Activated naive CD4-positive, alpha-beta T cell treated with anti-CD3 and anti-CD28 coated beads, Interleukin-2, amount 10 ng/mL, durations not matched to agents 7 days and 5 days (primary cell): Measurements from ENCODE around the gene PLEKHJ1.

Source experiments
- CTCF ChIA-PET: fragments of 350-600 bp; sonication (Branson Sonifier 250); formaldehyde crosslinking; loops from one replicate; lab custom pipeline; 2021; ENCODE audit warnings: antibody characterized with exemption; lab: Charles Lee
- DNase-seq: peaks from one replicate; pipeline ENCODE4 v3.0.0-alpha.2; 2020
- H3K27ac Mint-ChIP-seq: one replicate; pipeline ENCODE4 v1.8.0; 2021; ENCODE audit warnings: mild to moderate bottlenecking, moderate library complexity, mixed read lengths
- H3K27me3 Mint-ChIP-seq: one replicate; pipeline ENCODE4 v1.8.0; 2021; ENCODE audit warnings: mild to moderate bottlenecking, mixed read lengths
- H3K36me3 Mint-ChIP-seq: one replicate; pipeline ENCODE4 v1.8.0; 2021; ENCODE audit warnings: mixed read lengths
- H3K4me1 Mint-ChIP-seq: one replicate; pipeline ENCODE4 v1.8.0; 2021; ENCODE audit warnings: mixed read lengths
- H3K4me3 Mint-ChIP-seq: one replicate; pipeline ENCODE4 v1.8.0; 2021; ENCODE audit warnings: mild to moderate bottlenecking, moderate library complexity, mixed read lengths
- H3K9me3 Mint-ChIP-seq: one replicate; pipeline ENCODE4 v1.8.0; 2021; ENCODE audit warnings: mixed read lengths

The PLEKHJ1 gene

GRCh38 chr19:2219726-2220125 is 16.4 kb downstream of the PLEKHJ1 start:
- Mint-ChIP-seq H3K27me3 (no peaks in the 10 kb centered on the region), H3K4me3 (no peak overlapping the region), H3K36me3 (peaks cover 36% of the 10 kb centered on the region), H3K9me3 (no peaks in the 10 kb centered on the region), H3K4me1 (peaks cover 17% of the 10 kb centered on the region), H3K27ac (no peak overlapping the region)
- CTCF ChIA-PET: no interaction called here
- DNase-seq: no peak

GRCh38 chr19:2217591-2217990 is 18.5 kb downstream of the PLEKHJ1 start:
- Mint-ChIP-seq H3K36me3 (peaks cover 29% of the 10 kb centered on the region), H3K4me3 (no peak overlapping the region), H3K9me3 (no peaks in the 10 kb centered on the region), H3K4me1 (peaks cover 21% of the 10 kb centered on the region), H3K27ac (no peak overlapping the region), H3K27me3 (no peaks in the 10 kb centered on the region)
- DNase-seq: no peak
- CTCF ChIA-PET: no interaction called here

- no peaks in the 10 kb centered on the region for H3K9me3 Mint-ChIP-seq
- H3K4me1 Mint-ChIP-seq: peaks cover 21% of the 10 kb centered on the region
- peaks cover 36% of the 10 kb centered on the region for H3K36me3 Mint-ChIP-seq
- H3K27me3 Mint-ChIP-seq: no peaks in the 10 kb centered on the region
- DNase-seq: no peak
- peak overlapping the region; percentile 1 for H3K27ac Mint-ChIP-seq
- CTCF ChIA-PET: interaction anchor here (1.1 to 1.5 kb wide), 2 partner anchors 14 to 19 kb away, joined by 3 to 4 read pairs; partner anchors contain the start of gene PLEKHJ1
- H3K4me3 Mint-ChIP-seq: no peak overlapping the region
Measured at GRCh38 chr19:2216361-2217225, 19.5 kb downstream of the PLEKHJ1 start.

GRCh38 chr19:2215281-2215751 is 20.8 kb downstream of the PLEKHJ1 start:
- H3K27me3 Mint-ChIP-seq: no peaks in the 10 kb centered on the region
- CTCF ChIA-PET: interaction anchor here (0.7 to 1.5 kb wide), 2 partner anchors 16 to 59 kb away, joined by 4 read pairs; no protein-coding TSS in a partner anchor
- H3K4me1 Mint-ChIP-seq: peaks cover 21% of the 10 kb centered on the region
- DNase-seq: peak; percentile 46
- no peak overlapping the region for H3K4me3 Mint-ChIP-seq
- no peak overlapping the region for H3K27ac Mint-ChIP-seq
- peaks cover 37% of the 10 kb centered on the region for H3K36me3 Mint-ChIP-seq
- no peaks in the 10 kb centered on the region for H3K9me3 Mint-ChIP-seq

GRCh38 chr19:2214251-2214650 is 21.9 kb downstream of the PLEKHJ1 start:
- CTCF ChIA-PET: interaction anchor here (0.5 kb wide), 1 partner anchor 177 kb away, joined by 3 read pairs; no protein-coding TSS in a partner anchor
- no peaks in the 10 kb centered on the region for H3K9me3 Mint-ChIP-seq
- H3K4me3 Mint-ChIP-seq: no peak overlapping the region
- no peaks in the 10 kb centered on the region for H3K27me3 Mint-ChIP-seq
- H3K36me3 Mint-ChIP-seq: peaks cover 36% of the 10 kb centered on the region
- H3K4me1 Mint-ChIP-seq: peaks cover 21% of the 10 kb centered on the region
- no peak for DNase-seq
- H3K27ac Mint-ChIP-seq: no peak overlapping the region

- H3K27ac Mint-ChIP-seq: no peak overlapping the region
- no peaks in the 10 kb centered on the region for H3K27me3 Mint-ChIP-seq
- CTCF ChIA-PET: no interaction called here
- no peak for DNase-seq
- H3K4me1 Mint-ChIP-seq: peaks cover 21% of the 10 kb centered on the region
- no peaks in the 10 kb centered on the region for H3K9me3 Mint-ChIP-seq
- H3K4me3 Mint-ChIP-seq: no peak overlapping the region
- peaks cover 36% of the 10 kb centered on the region for H3K36me3 Mint-ChIP-seq
Measured at GRCh38 chr19:2213799-2214198, 22.3 kb downstream of the PLEKHJ1 start.

- Mint-ChIP-seq H3K27me3 (no peaks in the 10 kb centered on the region), H3K9me3 (no peaks in the 10 kb centered on the region), H3K4me3 (no peak overlapping the region), H3K27ac (no peak overlapping the region), H3K36me3 (peaks cover 36% of the 10 kb centered on the region), H3K4me1 (peaks cover 24% of the 10 kb centered on the region)
- no peak for DNase-seq
- CTCF ChIA-PET: interaction anchor here (1.1 kb wide), 1 partner anchor 20 kb away, joined by 3 read pairs; no protein-coding TSS in a partner anchor
Measured at GRCh38 chr19:2212861-2213711, 23.0 kb downstream of the PLEKHJ1 start.

- CTCF ChIA-PET: no interaction called here
- H3K9me3 Mint-ChIP-seq: no peaks in the 10 kb centered on the region
- no peak overlapping the region for H3K4me3 Mint-ChIP-seq
- peaks cover 31% of the 10 kb centered on the region for H3K36me3 Mint-ChIP-seq
- H3K4me1 Mint-ChIP-seq: peaks cover 24% of the 10 kb centered on the region
- no peaks in the 10 kb centered on the region for H3K27me3 Mint-ChIP-seq
- no peak overlapping the region for H3K27ac Mint-ChIP-seq
- no peak for DNase-seq
Measured at GRCh38 chr19:2210987-2211740, 25.0 kb downstream of the PLEKHJ1 start.

- Mint-ChIP-seq H3K4me3 (no peak overlapping the region), H3K4me1 (peaks cover 16% of the 10 kb centered on the region), H3K36me3 (peaks cover 26% of the 10 kb centered on the region), H3K27ac (no peak overlapping the region), H3K27me3 (no peaks in the 10 kb centered on the region), H3K9me3 (no peaks in the 10 kb centered on the region)
- CTCF ChIA-PET: no interaction called here
- no peak for DNase-seq
Measured at GRCh38 chr19:2210206-2210605, 25.9 kb downstream of the PLEKHJ1 start.

GRCh38 chr19:2209408-2209807 is 26.7 kb downstream of the PLEKHJ1 start:
- CTCF ChIA-PET: no interaction called here
- H3K4me3 Mint-ChIP-seq: no peak overlapping the region
- no peak overlapping the region for H3K27ac Mint-ChIP-seq
- H3K27me3 Mint-ChIP-seq: no peaks in the 10 kb centered on the region
- H3K4me1 Mint-ChIP-seq: peaks cover 8% of the 10 kb centered on the region
- H3K36me3 Mint-ChIP-seq: peaks cover 25% of the 10 kb centered on the region
- no peaks in the 10 kb centered on the region for H3K9me3 Mint-ChIP-seq
- no peak for DNase-seq

GRCh38 chr19:2208975-2209374 is 27.2 kb downstream of the PLEKHJ1 start:
- H3K36me3 Mint-ChIP-seq: peaks cover 30% of the 10 kb centered on the region
- CTCF ChIA-PET: no interaction called here
- H3K27ac Mint-ChIP-seq: no peak overlapping the region
- H3K9me3 Mint-ChIP-seq: no peaks in the 10 kb centered on the region
- peaks cover 6% of the 10 kb centered on the region for H3K4me1 Mint-ChIP-seq
- no peak overlapping the region for H3K4me3 Mint-ChIP-seq
- DNase-seq: no peak
- no peaks in the 10 kb centered on the region for H3K27me3 Mint-ChIP-seq

- Mint-ChIP-seq H3K4me3 (no peak overlapping the region), H3K27ac (no peak overlapping the region), H3K27me3 (no peaks in the 10 kb centered on the region), H3K36me3 (peaks cover 29% of the 10 kb centered on the region), H3K4me1 (peaks cover 3% of the 10 kb centered on the region), H3K9me3 (no peaks in the 10 kb centered on the region)
- CTCF ChIA-PET: no interaction called here
- peak; percentile 48 for DNase-seq
Measured at GRCh38 chr19:2207991-2208860, 27.9 kb downstream of the PLEKHJ1 start.

- no peak for DNase-seq
- peaks cover 25% of the 10 kb centered on the region for H3K36me3 Mint-ChIP-seq
- no peaks in the 10 kb centered on the region for H3K27me3 Mint-ChIP-seq
- no peaks in the 10 kb centered on the region for H3K9me3 Mint-ChIP-seq
- CTCF ChIA-PET: no interaction called here
- H3K4me1 Mint-ChIP-seq: peaks cover 3% of the 10 kb centered on the region
- no peak overlapping the region for H3K4me3 Mint-ChIP-seq
- no peak overlapping the region for H3K27ac Mint-ChIP-seq
Measured at GRCh38 chr19:2207008-2207407, 29.1 kb downstream of the PLEKHJ1 start.
